ENCODE data around the gene ATP13A3.

Gene ATP13A3

GRCh38 chr3:194475138-194475932 lies 11.5 kb downstream of the ATP13A3 start:
- no peak for DNase-seq (ENCODE audit: low spot score)

- no peak for DNase-seq (ENCODE audit: low spot score)
Observed at GRCh38 chr3:194474675-194475074, 12.1 kb downstream of the ATP13A3 start.

DNA sequence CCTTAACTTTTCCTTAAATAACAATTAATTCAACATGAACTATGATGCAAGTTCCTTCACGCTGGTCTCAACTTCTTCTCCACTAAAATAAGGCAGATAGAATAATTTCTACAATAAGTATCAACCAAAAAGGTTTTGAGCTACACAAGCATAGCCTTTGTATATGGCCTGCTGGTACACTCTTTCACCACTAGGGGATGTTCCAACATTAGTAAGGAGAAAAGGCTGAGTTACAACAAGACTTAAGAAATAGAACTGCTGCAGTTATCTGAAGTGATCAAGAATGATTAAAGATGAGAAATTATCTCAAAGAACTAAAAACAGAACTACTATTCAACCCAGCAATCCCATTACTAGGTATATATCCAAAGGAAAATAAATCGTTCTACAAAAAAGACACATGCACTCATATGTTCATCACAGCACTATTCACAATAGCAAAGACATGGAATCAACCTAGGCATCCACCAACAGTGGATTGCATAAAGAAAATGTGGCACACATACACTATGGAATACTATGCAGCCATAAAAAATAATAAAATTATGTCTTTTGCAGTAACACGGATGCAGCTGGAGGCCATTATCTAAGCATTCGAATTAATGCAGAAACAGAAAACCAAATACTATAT lies 14.4 kb downstream of the ATP13A3 start:
- no peak for DNase-seq (ENCODE audit: low spot score)

DNA sequence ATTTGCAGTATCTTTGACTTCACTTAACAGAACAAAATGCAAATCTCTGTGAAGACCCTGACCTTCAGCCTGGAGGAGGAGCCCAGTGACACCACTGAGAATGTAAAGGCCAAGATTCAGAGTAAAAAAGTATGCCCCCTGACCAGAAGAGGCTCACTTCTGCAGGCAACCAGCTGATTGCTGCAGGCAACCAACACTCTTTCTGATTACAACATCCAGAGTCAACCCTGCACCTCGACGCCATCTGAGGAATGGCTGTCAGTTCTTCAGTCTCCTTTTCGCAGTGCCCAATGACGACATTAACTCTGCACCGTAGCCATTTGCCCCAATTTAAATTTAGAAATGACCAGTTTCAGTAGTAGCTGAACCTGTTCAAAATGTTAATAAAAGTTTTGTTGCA lies 14.9 kb downstream of the ATP13A3 start:
- DNase-seq (ENCODE audit: low spot score), result no peak

DNA sequence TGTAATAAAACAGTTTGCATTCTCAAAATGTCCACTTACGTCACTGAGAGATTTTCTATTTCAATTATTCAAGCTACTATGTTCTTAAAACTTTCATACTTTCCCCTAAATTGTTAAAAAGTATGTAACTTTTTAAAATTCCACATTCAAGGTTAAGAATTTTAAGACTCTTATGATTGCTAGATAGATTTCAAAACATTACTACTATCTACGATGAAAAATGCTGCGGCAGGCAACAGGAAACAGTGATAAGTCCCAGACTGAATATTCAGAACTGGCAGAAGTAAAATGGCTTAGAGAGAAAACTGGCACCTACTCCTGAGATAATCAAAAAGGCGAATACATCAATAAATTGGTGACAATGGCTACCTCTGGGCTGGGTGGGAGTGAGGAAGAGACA lies 16.2 kb downstream of the ATP13A3 start:
- DNase-seq (ENCODE audit: low spot score), result no peak

DNA sequence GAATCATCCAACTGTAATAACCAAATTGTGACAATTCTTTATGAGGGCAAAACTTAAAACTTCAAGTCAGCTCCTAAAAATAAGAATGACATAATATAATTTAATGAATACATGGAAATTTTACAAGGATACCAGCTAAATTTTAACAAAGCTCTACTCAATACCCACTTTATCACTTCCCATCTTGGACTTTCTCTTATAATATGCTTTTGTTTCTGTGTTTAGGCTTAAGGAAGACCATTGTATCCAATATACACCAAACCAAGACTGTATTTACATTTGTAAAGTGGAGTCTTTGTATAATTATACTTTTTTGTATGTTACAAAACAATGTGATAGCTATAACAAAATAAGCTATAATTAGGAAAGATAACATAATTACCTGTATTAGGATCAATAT lies 16.8 kb downstream of the ATP13A3 start:
- no peak for DNase-seq (ENCODE audit: low spot score)

GRCh38 chr3:194468086-194468485 lies 18.7 kb downstream of the ATP13A3 start:
- DNase-seq (ENCODE audit: low spot score), result no peak

DNA sequence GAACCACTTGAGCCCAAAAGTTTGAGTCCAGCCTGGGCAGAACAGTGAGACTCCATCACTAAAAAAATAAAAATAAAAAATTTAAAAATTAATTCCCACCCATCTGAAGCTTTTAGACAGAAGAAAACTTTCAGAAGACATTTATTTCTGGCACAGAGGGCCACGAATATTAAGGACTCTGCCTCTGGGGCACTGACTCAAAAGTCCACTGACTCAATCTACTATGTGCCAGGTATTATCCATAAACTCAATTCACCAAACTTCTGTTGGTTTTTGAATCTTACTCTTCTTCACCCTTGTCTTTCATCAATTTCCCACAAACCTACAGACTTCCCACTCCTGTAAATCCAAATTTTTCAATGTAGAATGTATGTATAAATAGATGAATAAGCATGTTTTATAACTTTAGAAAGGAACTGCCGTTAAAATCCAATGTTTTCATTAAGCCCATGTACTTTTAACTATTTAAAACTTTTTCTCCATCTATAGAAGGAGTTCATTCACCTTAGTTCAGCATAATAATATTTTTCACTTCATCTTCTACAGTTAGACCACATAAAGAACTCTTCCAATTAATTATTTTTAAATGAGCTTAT lies 19.9 kb downstream of the ATP13A3 start:
- no peak for DNase-seq (ENCODE audit: low spot score)

DNA sequence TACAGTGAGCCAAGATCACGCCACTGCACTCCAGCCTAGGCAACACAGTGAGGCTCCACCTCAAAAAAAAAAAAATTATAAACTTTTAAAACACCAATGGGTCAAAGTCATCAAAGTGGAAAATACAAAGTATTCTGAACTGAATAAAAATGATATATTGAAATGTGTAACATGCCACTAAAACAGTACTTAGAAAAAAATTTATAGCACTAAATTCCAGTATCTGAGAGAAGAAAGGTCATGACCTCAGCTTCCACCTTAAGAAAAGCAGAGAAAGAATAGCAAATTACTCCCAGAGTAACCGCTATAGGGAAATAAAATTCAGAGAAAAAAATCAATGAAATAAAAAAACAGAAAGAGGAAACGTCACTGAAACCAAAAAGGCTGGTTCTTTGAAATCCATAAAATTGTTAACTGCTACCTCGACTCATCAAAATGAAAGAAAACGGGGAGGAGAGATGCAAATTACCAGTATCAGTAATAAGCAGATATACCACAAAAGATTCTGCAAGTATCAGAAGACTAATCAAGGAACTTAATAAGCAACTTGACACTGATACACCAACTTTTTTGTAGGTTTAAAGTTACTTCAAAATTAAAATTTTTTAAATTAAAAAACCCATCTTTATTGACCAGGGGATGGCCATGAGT lies 20.8 kb downstream of the ATP13A3 start:
- no peak for DNase-seq (ENCODE audit: low spot score)

DNA sequence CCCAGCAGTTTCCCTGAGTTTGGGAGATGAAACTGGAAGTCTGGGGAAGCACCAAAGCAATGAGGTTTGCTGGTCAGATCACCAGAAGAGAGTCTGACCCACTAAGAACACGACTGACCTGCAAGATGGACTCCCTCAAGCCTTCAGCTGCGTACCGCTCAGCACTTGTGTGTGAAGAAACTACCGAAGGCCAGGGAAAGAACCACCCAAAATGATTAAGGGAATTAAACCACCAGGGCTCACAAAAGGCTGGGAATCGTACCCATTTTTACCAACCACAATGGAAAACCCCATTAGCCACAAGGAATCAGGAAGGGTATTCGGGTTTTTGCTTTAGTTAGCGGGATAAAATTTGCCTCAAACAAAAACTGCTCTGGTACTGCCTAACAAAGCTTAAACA lies 21.6 kb downstream of the ATP13A3 start:
- no peak for DNase-seq (ENCODE audit: low spot score)

- no peak for DNase-seq (ENCODE audit: low spot score)
Observed at GRCh38 chr3:194464692-194465091, 22.1 kb downstream of the ATP13A3 start.

DNA sequence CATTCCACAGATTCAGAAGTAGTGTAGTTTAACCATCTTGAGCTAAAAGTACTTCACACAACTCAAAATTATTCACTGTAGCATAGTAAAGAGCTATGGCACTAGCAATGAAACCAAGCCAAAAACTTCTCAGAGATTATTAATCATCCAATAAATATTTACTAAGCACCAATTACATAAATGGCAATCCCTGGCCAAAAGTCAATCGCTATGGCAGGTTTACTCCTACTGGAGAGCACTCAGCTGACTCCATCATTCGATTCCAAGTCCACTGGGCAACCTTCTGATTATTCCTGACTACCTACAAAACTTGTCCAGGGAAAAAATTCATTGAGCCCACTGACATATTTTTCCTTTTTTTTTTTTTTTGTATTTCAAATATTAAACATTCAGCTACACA lies 23.9 kb downstream of the ATP13A3 start:
- no peak for DNase-seq (ENCODE audit: low spot score)

- DNase-seq (ENCODE audit: low spot score), result no peak
Observed at GRCh38 chr3:194460566-194460965, 26.2 kb downstream of the ATP13A3 start.

DNA sequence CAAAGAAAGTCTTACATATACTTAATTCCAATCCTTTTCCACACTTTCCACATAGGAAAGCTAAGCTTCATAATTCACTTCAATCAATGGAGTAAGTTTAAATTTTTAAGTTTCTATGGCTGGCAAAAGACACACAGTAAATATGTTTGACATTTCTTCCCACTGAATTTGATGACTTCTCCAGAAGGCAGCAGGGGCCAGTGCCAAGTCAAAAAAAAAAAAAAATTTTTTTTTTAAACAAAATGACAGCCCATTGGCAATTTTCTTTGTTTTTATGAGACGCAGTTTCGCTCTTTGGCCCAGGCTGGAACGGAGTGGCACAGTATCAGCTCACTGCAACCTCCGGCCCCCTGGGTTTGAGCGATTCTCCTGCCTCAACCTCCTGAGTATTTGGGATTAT lies 28.7 kb downstream of the ATP13A3 start:
- no peak for DNase-seq (ENCODE audit: low spot score)

DNA sequence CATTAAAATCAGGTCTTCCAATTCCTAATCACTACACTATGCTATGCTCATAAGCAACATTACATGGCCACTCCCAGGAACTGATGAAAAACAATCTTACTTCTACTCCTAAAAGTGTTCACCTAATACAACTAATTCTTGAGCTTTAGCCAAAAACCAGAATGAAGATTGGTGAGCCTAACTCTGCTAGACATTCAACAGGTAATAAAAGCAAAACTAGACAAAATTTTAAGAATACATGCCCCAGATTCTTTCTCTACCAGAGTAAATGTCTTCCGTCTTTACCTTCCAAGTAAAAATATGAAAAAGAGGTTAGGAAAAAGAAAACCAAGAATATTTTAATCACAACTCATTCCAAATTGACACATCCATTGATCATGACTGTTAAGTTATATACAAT lies 31.3 kb downstream of the ATP13A3 start:
- no peak for DNase-seq (ENCODE audit: low spot score)

DNA sequence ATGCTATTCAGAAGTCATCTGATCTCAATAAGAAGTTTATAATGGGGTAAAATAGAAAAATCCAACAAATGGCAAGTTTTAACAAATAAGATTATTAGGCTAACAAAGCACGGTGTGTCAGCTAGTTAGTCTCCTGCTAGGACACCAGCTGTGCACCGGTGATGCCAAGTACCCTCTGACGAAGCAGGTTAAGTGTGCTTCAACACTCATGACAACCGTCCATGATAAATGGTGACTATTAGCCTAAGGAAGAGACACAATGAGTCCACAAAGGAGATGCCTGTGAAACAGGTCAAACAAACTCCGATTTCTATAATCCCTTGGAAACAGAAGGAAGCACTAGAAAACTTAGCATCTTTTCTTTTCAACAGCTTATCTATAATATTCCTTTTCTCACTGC lies 36.5 kb downstream of the ATP13A3 start:
- DNase-seq (ENCODE audit: low spot score), result no peak

DNA sequence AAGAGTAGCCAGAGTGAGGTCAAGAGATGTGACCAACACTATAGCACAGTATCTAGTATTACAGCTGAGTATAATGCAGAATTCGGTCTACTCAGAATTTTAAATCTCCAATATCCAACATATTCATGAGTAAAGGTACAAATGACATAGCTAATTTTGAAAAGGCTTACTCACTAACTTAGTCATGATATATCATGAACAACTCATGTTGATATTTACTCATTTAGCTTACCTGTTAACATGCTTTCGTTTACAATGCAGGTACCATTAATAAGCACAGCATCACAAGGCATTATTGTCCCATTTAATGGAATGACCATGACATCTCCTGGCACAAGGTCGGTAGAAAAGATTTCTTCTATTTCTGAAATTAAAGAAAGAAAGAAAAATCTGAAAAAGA lies 36.9 kb downstream of the ATP13A3 start:
- DNase-seq (ENCODE audit: low spot score), result no peak

- DNase-seq (ENCODE audit: low spot score), result no peak
Observed at GRCh38 chr3:194447657-194448056, 39.1 kb downstream of the ATP13A3 start.

GRCh38 chr3:194447161-194447560 lies 39.6 kb downstream of the ATP13A3 start:
- DNase-seq (ENCODE audit: low spot score), result no peak

- peak; percentile 11 for DNase-seq (ENCODE audit: low spot score)
Observed at GRCh38 chr3:194446754-194447153, 40.0 kb downstream of the ATP13A3 start.

DNA sequence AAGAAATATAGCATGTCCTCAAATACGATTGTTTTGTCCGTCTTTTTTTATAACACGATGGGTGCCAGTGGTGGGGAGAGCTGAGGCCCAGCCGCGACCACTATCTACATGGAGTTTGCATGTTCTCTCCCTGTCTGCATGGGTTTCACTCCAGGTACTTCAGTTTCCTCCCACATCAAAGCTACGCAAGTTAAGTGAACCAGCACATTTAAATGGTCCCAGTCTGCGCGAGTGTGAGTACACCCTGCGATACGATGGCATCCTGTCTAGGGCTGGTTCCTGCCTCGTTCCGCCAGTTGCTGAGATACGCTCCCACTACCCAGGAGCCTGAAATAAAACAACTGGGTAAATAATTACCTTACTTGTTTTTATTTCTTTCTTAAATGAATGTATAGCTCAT lies 40.6 kb downstream of the ATP13A3 start:
- no peak for DNase-seq (ENCODE audit: low spot score)

- no peak for DNase-seq (ENCODE audit: low spot score)
Observed at GRCh38 chr3:194443901-194444300, 42.9 kb downstream of the ATP13A3 start.

DNA sequence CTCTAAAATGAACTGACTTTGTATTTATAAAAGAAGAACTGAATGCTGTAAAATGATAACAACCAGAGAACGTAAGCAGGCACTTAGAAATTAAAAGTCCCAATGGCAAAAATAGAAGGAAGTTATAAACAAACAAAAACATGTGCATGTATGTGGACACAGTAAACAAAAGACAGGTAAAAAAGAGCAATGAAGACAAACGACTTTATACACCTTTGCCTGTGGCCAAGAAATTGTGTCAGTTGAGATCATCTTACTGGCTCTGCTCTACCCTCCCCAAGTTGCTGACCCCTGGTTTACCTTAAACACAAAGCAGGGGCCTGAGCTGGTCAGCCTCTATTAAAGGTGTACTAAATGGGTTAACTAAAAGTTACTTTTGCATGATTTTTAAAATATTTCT lies 46.0 kb downstream of the ATP13A3 start:
- no peak for DNase-seq (ENCODE audit: low spot score)
